Ramos (cell line): ENCODE results near the gene TMEM171.

Source experiments
- in situ Hi-C: fragments of 300-500 bp; cut with MboI; formaldehyde crosslinking; loops from one replicate; pipeline ENCODE4 v1.14.3; 2022; ENCODE audit warnings: low sequenced_read_pairs; ENCODE audit not compliant: unreplicated experiment

TMEM171 gene

GRCh38 chr5:73149540-73149939, 29.2 kb downstream of the TMEM171 start:
- in situ Hi-C loops, result no loop called here

- in situ Hi-C loops, result no loop called here
Observed at GRCh38 chr5:73150876-73151275, 30.5 kb downstream of the TMEM171 start.

GRCh38 chr5:73151766-73152410, 31.5 kb downstream of the TMEM171 start:
- in situ Hi-C loops, result no loop called here

GRCh38 chr5:73152411-73153388, 32.3 kb downstream of the TMEM171 start:
- in situ Hi-C loops, result no loop called here

GRCh38 chr5:73153513-73153912, 33.1 kb downstream of the TMEM171 start:
- in situ Hi-C loops, result no loop called here

GRCh38 chr5:73154208-73155006, 34.0 kb downstream of the TMEM171 start:
- in situ Hi-C loops, result no loop called here

GRCh38 chr5:73155271-73156222, 35.2 kb downstream of the TMEM171 start:
- in situ Hi-C loops, result no loop called here

- in situ Hi-C loops, result no loop called here
Observed at GRCh38 chr5:73157414-73158303, 37.3 kb downstream of the TMEM171 start.

GRCh38 chr5:73158313-73158712, 37.9 kb downstream of the TMEM171 start:
- in situ Hi-C loops, result no loop called here

GRCh38 chr5:73160239-73160671, 39.9 kb downstream of the TMEM171 start:
- in situ Hi-C loops, result no loop called here

- in situ Hi-C loops, result no loop called here
Observed at GRCh38 chr5:73170522-73170921, 50.1 kb downstream of the TMEM171 start.

GRCh38 chr5:73171495-73171894, 51.1 kb downstream of the TMEM171 start:
- in situ Hi-C loops, result no loop called here

- in situ Hi-C loops, result no loop called here
Observed at GRCh38 chr5:73172951-73173350, 52.6 kb downstream of the TMEM171 start, which contains the start of gene TMEM174. TSS of gene TMEM174 (plus strand) at chr5:73173193. CDS start at chr5:73173244, 51 bp downstream.

GRCh38 chr5:73174100-73174815, 53.9 kb downstream of the TMEM171 start:
- in situ Hi-C loops, result no loop called here

GRCh38 chr5:73176250-73176649, 55.9 kb downstream of the TMEM171 start:
- in situ Hi-C loops, result no loop called here

GRCh38 chr5:73178265-73178664, 57.9 kb downstream of the TMEM171 start:
- in situ Hi-C loops, result no loop called here

- in situ Hi-C loops, result no loop called here
Observed at GRCh38 chr5:73179730-73180129, 59.4 kb downstream of the TMEM171 start.

- in situ Hi-C loops, result no loop called here
Observed at GRCh38 chr5:73180566-73180965, 60.2 kb downstream of the TMEM171 start.
